Prostate gland (tissue), 2 donors: ENCODE measurements around the gene PRSS33. TPM values are rescaled to one million over a fixed set of nuclear protein-coding genes. Genes with fewer than 3 reads are reported as not detected.

ENCODE experiments used
- DNase-seq: peaks from one replicate; pipeline ENCODE4 v3.0.0-alpha.2; 2019; ENCODE audit warnings: low spot score
- H3K27ac ChIP-seq, 2 donors: fragments of 200-600 bp; sonication (generic); 2 replicates each; pipeline ENCODE4 v1.5.1; 2017 to 2019
- H3K27me3 ChIP-seq: fragments of 200-600 bp; sonication (generic); replicated peaks from 2 replicates; pipeline ENCODE4 v1.5.1; 2019; ENCODE audit not compliant: insufficient read depth
- H3K36me3 ChIP-seq, 2 donors: fragments of 200-600 bp; sonication (generic); 1 replicate in 1 of 2; 2 replicates in 1 of 2; pipeline versions ENCODE4 v1.5.1 to v1.8.1; 2017 to 2019
- H3K4me1 ChIP-seq: fragments of 200-600 bp; sonication (generic); replicated peaks from 2 replicates; pipeline ENCODE4 v1.5.1; 2019
- H3K4me3 ChIP-seq, 2 donors: fragments of 200-600 bp; sonication (generic); 2 replicates each; pipeline ENCODE4 v1.5.1; 2017 to 2019
- H3K9me3 ChIP-seq: fragments of 200-600 bp; sonication (generic); 2 replicates; pipeline ENCODE4 v1.5.1; 2017
- POLR2A ChIP-seq: fragments of 450-650 bp; IDR thresholded peaks from one replicate; pipeline ENCODE4 v1.6.1; 2016; ENCODE audit warnings: antibody characterized with exemption, mild to moderate bottlenecking
- POLR2AphosphoS5 ChIP-seq: sonication (generic); formaldehyde crosslinking; IDR thresholded peaks from one replicate; pipeline ENCODE4 v1.6.1; 2017; ENCODE audit warnings: antibody characterized with exemption
- WGBS: methylation state at CpG from one replicate; pipeline ENCODE4 v1.1.5; 2018; 5-methylcytosine and 5-hydroxymethylcytosine counted together
- intact Hi-C: fragments of 100-400 bp; cut with DNase I; formaldehyde crosslinking; loops from one replicate; pipeline ENCODE4 v1.14.2; 2022
- total RNA-seq, 2 donors: library from RNA; depleted of rRNA; stranded (reverse); fragments of >200 nt; gene quantifications; one replicate each; pipeline ENCODE4 v1.1.0, GENCODE V29; 2016
- TF ChIP-seq, protein P1 (sequence below), 4 experiments: fragments of 200-600 bp in 2 of 4; fragments of 450-650 bp in 2 of 4; sonication (generic) in 2 of 4; IDR thresholded peaks; 1 replicate in 3 of 4; 2 replicates in 1 of 4; pipeline ENCODE4 v1.5.1; 2016 to 2019; ENCODE audit warnings: antibody characterized with exemption in 4 of 4, mild to moderate bottlenecking in 2 of 4, moderate library complexity in 2 of 4

PRSS33 gene
- total RNA-seq, 2 donors from 2014 or later: not detected

DNA sequence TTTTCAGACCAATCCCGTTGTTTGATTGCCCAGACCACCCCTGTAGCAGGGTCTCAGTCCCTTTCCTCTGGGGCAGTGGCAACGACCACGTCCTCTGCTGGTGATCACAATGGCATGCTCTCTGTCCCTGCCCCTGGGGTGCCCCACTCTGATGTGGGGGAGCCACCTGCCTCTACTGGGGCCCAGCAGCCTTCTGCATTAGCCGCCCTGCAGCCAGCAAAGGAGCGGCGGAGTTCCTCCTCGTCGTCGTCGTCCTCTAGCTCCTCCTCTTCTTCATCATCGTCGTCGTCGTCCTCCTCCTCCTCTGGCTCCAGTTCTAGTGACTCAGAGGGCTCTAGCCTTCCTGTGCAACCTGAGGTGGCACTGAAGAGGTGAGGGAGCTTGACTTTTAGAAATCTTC is 19.5 kb downstream of the PRSS33 start:
- no peaks in the 10 kb centered on the region for H3K9me3 ChIP-seq
- TF ChIP-seq, protein P1, sequence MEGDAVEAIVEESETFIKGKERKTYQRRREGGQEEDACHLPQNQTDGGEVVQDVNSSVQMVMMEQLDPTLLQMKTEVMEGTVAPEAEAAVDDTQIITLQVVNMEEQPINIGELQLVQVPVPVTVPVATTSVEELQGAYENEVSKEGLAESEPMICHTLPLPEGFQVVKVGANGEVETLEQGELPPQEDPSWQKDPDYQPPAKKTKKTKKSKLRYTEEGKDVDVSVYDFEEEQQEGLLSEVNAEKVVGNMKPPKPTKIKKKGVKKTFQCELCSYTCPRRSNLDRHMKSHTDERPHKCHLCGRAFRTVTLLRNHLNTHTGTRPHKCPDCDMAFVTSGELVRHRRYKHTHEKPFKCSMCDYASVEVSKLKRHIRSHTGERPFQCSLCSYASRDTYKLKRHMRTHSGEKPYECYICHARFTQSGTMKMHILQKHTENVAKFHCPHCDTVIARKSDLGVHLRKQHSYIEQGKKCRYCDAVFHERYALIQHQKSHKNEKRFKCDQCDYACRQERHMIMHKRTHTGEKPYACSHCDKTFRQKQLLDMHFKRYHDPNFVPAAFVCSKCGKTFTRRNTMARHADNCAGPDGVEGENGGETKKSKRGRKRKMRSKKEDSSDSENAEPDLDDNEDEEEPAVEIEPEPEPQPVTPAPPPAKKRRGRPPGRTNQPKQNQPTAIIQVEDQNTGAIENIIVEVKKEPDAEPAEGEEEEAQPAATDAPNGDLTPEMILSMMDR (IDR thresholded peaks at IDR 0.05): no peak
- TF ChIP-seq POLR2AphosphoS5: no peak
- TF ChIP-seq POLR2A: no peak
- H3K27ac ChIP-seq: no peak overlapping the region
- WGBS: 67% methylated on average over 14 of the region's 14 CpGs
- peaks cover 36 to 72% of the 10 kb centered on the region in 2 donors for H3K36me3 ChIP-seq
- DNase-seq: no peak
- no peaks in the 10 kb centered on the region for H3K4me1 ChIP-seq
- H3K27me3 ChIP-seq: no peaks in the 10 kb centered on the region
- intact Hi-C loops: no loop called here
- H3K4me3 ChIP-seq: no peak overlapping the region

DNA sequence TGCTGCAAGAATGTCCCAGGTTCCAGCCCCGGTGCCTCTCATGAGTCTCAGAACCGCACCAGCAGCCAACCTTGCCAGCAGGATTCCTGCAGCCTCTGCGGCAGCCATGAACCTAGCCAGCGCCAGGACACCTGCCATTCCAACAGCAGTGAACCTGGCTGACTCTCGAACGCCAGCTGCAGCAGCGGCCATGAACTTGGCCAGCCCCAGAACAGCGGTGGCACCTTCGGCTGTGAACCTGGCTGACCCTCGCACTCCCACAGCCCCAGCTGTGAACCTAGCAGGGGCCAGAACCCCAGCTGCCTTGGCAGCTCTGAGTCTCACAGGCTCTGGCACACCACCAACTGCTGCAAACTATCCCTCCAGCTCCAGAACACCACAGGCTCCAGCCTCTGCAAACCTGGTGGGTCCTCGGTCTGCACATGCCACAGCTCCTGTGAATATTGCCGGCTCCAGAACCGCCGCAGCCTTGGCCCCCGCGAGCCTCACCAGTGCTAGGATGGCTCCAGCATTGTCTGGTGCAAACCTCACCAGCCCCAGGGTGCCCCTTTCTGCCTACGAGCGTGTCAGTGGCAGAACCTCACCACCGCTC is 20.1 kb downstream of the PRSS33 start:
- DNase-seq: no peak
- no peak overlapping the region for H3K27ac ChIP-seq
- peaks cover 39 to 77% of the 10 kb centered on the region in 2 donors for H3K36me3 ChIP-seq
- 91% methylated on average over 19 of the region's 19 CpGs for WGBS
- no peaks in the 10 kb centered on the region for H3K9me3 ChIP-seq
- TF ChIP-seq POLR2AphosphoS5: no peak
- TF ChIP-seq, protein P1 (IDR thresholded peaks at IDR 0.05): no peak
- no peak for TF ChIP-seq POLR2A
- no peaks in the 10 kb centered on the region for H3K27me3 ChIP-seq
- no peak overlapping the region for H3K4me3 ChIP-seq
- intact Hi-C loops: no loop called here
- no peaks in the 10 kb centered on the region for H3K4me1 ChIP-seq

DNA sequence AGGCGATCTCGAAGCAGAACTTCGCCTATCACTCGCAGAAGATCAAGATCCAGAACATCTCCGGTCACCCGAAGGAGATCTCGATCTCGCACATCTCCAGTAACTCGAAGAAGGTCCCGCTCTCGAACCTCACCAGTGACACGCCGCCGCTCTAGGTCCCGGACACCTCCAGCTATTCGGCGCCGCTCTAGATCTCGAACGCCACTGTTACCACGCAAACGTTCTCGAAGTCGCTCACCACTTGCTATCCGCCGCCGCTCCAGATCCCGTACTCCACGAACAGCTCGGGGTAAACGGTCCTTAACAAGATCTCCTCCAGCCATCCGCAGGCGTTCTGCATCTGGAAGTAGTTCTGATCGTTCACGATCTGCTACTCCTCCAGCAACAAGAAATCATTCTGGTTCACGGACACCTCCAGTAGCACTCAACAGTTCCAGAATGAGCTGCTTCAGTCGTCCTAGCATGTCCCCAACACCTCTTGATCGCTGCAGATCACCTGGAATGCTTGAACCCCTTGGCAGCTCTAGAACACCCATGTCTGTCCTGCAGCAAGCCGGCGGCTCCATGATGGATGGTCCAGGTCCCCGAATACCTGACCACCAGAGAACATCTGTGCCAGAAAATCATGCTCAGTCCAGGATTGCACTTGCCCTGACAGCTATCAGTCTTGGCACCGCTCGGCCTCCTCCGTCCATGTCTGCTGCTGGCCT is 20.8 kb downstream of the PRSS33 start:
- Histone ChIP-seq H3K9me3 (no peaks in the 10 kb centered on the region), H3K4me1 (no peaks in the 10 kb centered on the region), H3K27me3 (no peaks in the 10 kb centered on the region), H3K36me3 (peaks cover 44 to 78% of the 10 kb centered on the region in 2 donors), H3K4me3 (no peak overlapping the region), H3K27ac (no peak overlapping the region)
- DNase-seq: no peak
- intact Hi-C loops: no loop called here
- whole genome bisulfite sequencing: 94% methylated on average over 44 of the region's 44 CpGs
- TF ChIP-seq POLR2AphosphoS5 (no peak), POLR2A (no peak)
- TF ChIP-seq, protein P1 (IDR thresholded peaks at IDR 0.05): no peak

DNA sequence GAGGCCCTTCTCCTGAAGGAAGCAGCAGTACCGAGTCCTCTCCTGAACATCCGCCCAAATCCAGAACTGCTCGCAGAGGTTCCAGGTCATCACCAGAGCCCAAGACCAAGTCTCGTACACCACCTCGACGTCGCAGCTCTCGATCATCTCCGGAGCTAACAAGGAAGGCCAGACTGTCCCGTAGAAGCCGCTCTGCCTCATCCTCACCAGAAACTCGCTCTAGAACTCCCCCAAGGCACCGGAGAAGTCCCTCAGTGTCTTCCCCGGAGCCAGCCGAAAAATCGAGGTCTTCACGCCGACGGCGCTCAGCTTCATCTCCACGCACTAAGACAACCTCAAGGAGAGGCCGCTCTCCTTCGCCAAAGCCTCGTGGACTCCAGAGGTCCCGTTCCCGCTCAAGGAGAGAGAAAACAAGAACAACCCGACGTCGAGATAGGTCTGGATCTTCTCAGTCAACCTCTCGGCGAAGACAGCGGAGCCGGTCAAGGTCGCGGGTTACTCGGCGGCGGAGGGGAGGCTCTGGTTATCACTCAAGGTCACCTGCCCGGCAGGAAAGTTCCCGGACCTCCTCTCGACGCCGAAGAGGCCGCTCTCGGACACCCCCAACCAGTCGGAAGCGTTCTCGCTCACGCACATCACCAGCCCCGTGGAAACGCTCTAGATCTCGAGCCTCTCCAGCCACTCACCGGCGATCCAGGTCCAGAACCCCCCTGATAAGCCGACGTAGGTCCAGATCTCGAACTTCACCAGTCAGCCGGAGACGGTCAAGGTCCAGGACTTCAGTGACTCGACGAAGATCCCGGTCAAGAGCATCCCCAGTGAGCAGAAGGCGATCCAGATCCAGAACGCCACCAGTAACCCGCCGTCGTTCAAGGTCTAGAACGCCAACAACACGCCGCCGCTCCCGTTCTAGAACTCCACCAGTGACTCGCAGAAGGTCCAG is 21.6 kb downstream of the PRSS33 start:
- 96% methylated on average over 73 of the region's 73 CpGs for WGBS
- TF ChIP-seq, protein P1 (IDR thresholded peaks at IDR 0.05): no peak
- TF ChIP-seq POLR2A (no peak), POLR2AphosphoS5 (no peak)
- Histone ChIP-seq H3K27ac (no peak overlapping the region), H3K4me3 (no peak overlapping the region), H3K4me1 (no peaks in the 10 kb centered on the region), H3K27me3 (no peaks in the 10 kb centered on the region), H3K36me3 (peaks cover 49 to 78% of the 10 kb centered on the region in 2 donors), H3K9me3 (no peaks in the 10 kb centered on the region)
- no peak for DNase-seq
- intact Hi-C loops: no loop called here
